ENCODE results near the gene BCL6. TPM values are rescaled to one million over a fixed set of nuclear protein-coding genes. Genes with fewer than 3 reads are reported as not detected.

Gene BCL6
- total RNA-seq = 9.6 and 26.0 TPM in 2 replicates

GRCh38 chr3:187745201-187746058, at the start of gene BCL6:
TSS of gene BCL6 (minus strand) at chr3:187745468. CDS start at chr3:187733693, 11,775 bp downstream.

GRCh38 chr3:187702507-187703033, 42.7 kb downstream of the BCL6 start, which contains the start of gene RTP2:
TSS of gene RTP2 (minus strand) at chr3:187702557. CDS start at chr3:187702128, 429 bp downstream.

Other genes with a start within 250 kb of the BCL6 start
- gene SST, start 75.1 kb downstream of the BCL6 start, total RNA-seq = 1.5 and 198 TPM in 2 replicates
- gene RTP2, start 42.9 kb downstream of the BCL6 start, total RNA-seq = not detected in 2 replicates